HG02885 (cell line): ENCODE data around the gene C1orf141.

ENCODE experiments used
- ATAC-seq: cut with Tn5 transposase; IDR thresholded peaks from one replicate; pipeline ENCODE4 v1.9.1; 2021; ENCODE audit warnings: mild to moderate bottlenecking; ENCODE audit not compliant: unreplicated experiment, poor library complexity

C1orf141 gene

GRCh38 chr1:67043366-67043765 is 91.4 kb downstream of the C1orf141 start:
- no peak for ATAC-seq
